Fibroblast of lung (primary cell): Measurements from ENCODE around the gene ST6GALNAC4.

Experiments used
- CTCF ChIP-seq, 2 donors: IDR thresholded peaks in 1 of 2; conservative IDR thresholded peaks in 1 of 2; 1 replicate in 1 of 2; 2 replicates in 1 of 2; pipeline ENCODE4 v1.5.1; 2011 to 2012; ENCODE audit warnings: low read length in 2 of 2, control low read depth in 1 of 2, inconsistent platforms in 1 of 2, low read depth in 1 of 2, mild to moderate bottlenecking in 1 of 2
- EZH2 ChIP-seq: IDR thresholded peaks from 2 replicates; pipeline ENCODE4 v1.5.1; 2012; ENCODE audit warnings: low read length, control low read depth, mild to moderate bottlenecking; ENCODE audit errors: missing control alignments

- TF ChIP-seq CTCF (conservative IDR thresholded peaks at IDR 0.05 in 1 of 2, IDR thresholded peaks at IDR 0.05 in 1 of 2; ENCODE audit: low read depth in 1 of 2, low read length in 2 of 2) (no peak), EZH2 (no peak)
These were observed 18.1 kb upstream of the ST6GALNAC4 start for GRCh38 chr9:127934986-127935385.
